Mesothelial cell of epicardium (in vitro differentiated cells): ENCODE measurements around the gene PCNT. TPM values are rescaled to one million over a fixed set of nuclear protein-coding genes. Genes with fewer than 3 reads are reported as not detected.
"Not testable (repeated sequence)": the region's sequence is repeated elsewhere in the genome, so short reads cannot be mapped to it uniquely, and the experiment has no call there.

ENCODE experiments used
- DNase-seq, 2 experiments: peaks; one replicate each; pipeline ENCODE4 v3.0.0; 2021; ENCODE audit warnings: low spot score in 2 of 2; ENCODE audit not compliant: unreplicated experiment in 2 of 2
- H3K27ac Mint-ChIP-seq: 2 replicates; pipeline ENCODE4 v1.8.0; 2021; ENCODE audit warnings: mixed read lengths
- H3K27me3 Mint-ChIP-seq: 2 replicates; pipeline ENCODE4 v1.8.0; 2021; ENCODE audit warnings: low read depth, mixed read lengths
- H3K36me3 Mint-ChIP-seq: 2 replicates; pipeline ENCODE4 v1.8.0; 2021; ENCODE audit warnings: mixed read lengths
- H3K4me1 Mint-ChIP-seq: 2 replicates; pipeline ENCODE4 v1.8.0; 2021; ENCODE audit warnings: mixed read lengths
- H3K4me3 Mint-ChIP-seq: 2 replicates; pipeline ENCODE4 v1.8.0; 2021; ENCODE audit warnings: mild to moderate bottlenecking, moderate library complexity, mixed read lengths
- H3K9me3 Mint-ChIP-seq: 2 replicates; pipeline ENCODE4 v1.8.0; 2021; ENCODE audit warnings: mixed read lengths
- CTCF ChIP-seq: fragments of 200-600 bp; sonication (generic); IDR thresholded peaks from one replicate; pipeline ENCODE4 v1.5.0; 2021; ENCODE audit warnings: antibody characterized with exemption; ENCODE audit not compliant: unreplicated experiment
- total RNA-seq: library from RNA; stranded (reverse); gene quantifications from 3 replicates; pipeline ENCODE4 v1.2.1, GENCODE V29; 2021

PCNT gene
- total RNA-seq, 1 donor from 2014 or later: 41.8 TPM

GRCh38 chr21:46441961-46442498 is 118.1 kb downstream of the PCNT start:
- no peaks in the 10 kb centered on the region for H3K4me1 Mint-ChIP-seq
- peaks cover 56% of the 10 kb centered on the region for H3K36me3 Mint-ChIP-seq
- H3K27ac Mint-ChIP-seq: no peak overlapping the region
- H3K4me3 Mint-ChIP-seq: no peak overlapping the region
- no peak for TF ChIP-seq CTCF
- no peaks in the 10 kb centered on the region for H3K27me3 Mint-ChIP-seq
- no peaks in the 10 kb centered on the region for H3K9me3 Mint-ChIP-seq
- DNase-seq: no peak

- no peak for TF ChIP-seq CTCF
- no peaks in the 10 kb centered on the region for H3K4me1 Mint-ChIP-seq
- DNase-seq: no peak
- H3K27me3 Mint-ChIP-seq: no peaks in the 10 kb centered on the region
- no peak overlapping the region for H3K4me3 Mint-ChIP-seq
- peaks cover 6% of the 10 kb centered on the region for H3K9me3 Mint-ChIP-seq
- no peak overlapping the region for H3K27ac Mint-ChIP-seq
- peaks cover 56% of the 10 kb centered on the region for H3K36me3 Mint-ChIP-seq
Observed at GRCh38 chr21:46442938-46443337, 119.0 kb downstream of the PCNT start.

GRCh38 chr21:46443910-46444309 is 120.0 kb downstream of the PCNT start:
- no peak for DNase-seq
- Mint-ChIP-seq H3K4me1 (no peaks in the 10 kb centered on the region), H3K4me3 (no peak overlapping the region), H3K27me3 (no peaks in the 10 kb centered on the region), H3K36me3 (peaks cover 61% of the 10 kb centered on the region), H3K9me3 (peaks cover 14% of the 10 kb centered on the region), H3K27ac (no peak overlapping the region)
- no peak for TF ChIP-seq CTCF

GRCh38 chr21:46448108-46448507 is 124.2 kb downstream of the PCNT start:
- no peaks in the 10 kb centered on the region for H3K27me3 Mint-ChIP-seq
- peaks cover 21% of the 10 kb centered on the region for H3K9me3 Mint-ChIP-seq
- no peak overlapping the region for H3K27ac Mint-ChIP-seq
- no peak for DNase-seq
- peaks cover 47% of the 10 kb centered on the region for H3K36me3 Mint-ChIP-seq
- H3K4me1 Mint-ChIP-seq: no peaks in the 10 kb centered on the region
- no peak for TF ChIP-seq CTCF
- H3K4me3 Mint-ChIP-seq: no peak overlapping the region

GRCh38 chr21:46448855-46449254 is 124.9 kb downstream of the PCNT start:
- peaks cover 48% of the 10 kb centered on the region for H3K36me3 Mint-ChIP-seq
- not testable (repeated sequence) for H3K27ac Mint-ChIP-seq

GRCh38 chr21:46452710-46453109 is 128.8 kb downstream of the PCNT start:
- DNase-seq: no peak
- TF ChIP-seq CTCF: no peak
- peaks cover 30% of the 10 kb centered on the region for H3K36me3 Mint-ChIP-seq
- H3K27ac Mint-ChIP-seq: no peak overlapping the region
- H3K4me3 Mint-ChIP-seq: no peak overlapping the region
- no peaks in the 10 kb centered on the region for H3K27me3 Mint-ChIP-seq
- peaks cover 22% of the 10 kb centered on the region for H3K4me1 Mint-ChIP-seq
- H3K9me3 Mint-ChIP-seq: peaks cover 16% of the 10 kb centered on the region

More at GRCh38 chr21:46448855-46449254, 124.9 kb downstream of the PCNT start:
- not testable (repeated sequence) for H3K27me3 Mint-ChIP-seq, H3K4me3 Mint-ChIP-seq, H3K4me1 Mint-ChIP-seq, DNase-seq
- H3K9me3 Mint-ChIP-seq: peaks cover 21% of the 10 kb centered on the region
